ENCODE measurements around the gene KIAA1671.

GRCh38 chr22:25228822-25229221 lies 276.3 kb downstream of the KIAA1671 start:
- TF ChIP-seq ZNF274 (IDR thresholded peaks at IDR 0.05; ENCODE audit: low read depth, low read length) = no peak
- no peak for TF ChIP-seq YY1 (IDR thresholded peaks at IDR 0.05; ENCODE audit: insufficient read depth, insufficient read length)
- TF ChIP-seq SUZ12 (IDR thresholded peaks at IDR 0.05; ENCODE audit: extremely low read depth, insufficient read depth, insufficient read length) = no peak
